Measurements from ENCODE around the gene SLC9A7.

Gene SLC9A7

GRCh38 chrX:46703980-46704379 is 54.9 kb downstream of the SLC9A7 start:
- no peak for DNase-seq

- no peak for DNase-seq
Observed at GRCh38 chrX:46698691-46699090, 60.2 kb downstream of the SLC9A7 start.

GRCh38 chrX:46695491-46695890 is 63.4 kb downstream of the SLC9A7 start:
- DNase-seq = no peak

- DNase-seq = no peak
Observed at GRCh38 chrX:46694549-46694948, 64.4 kb downstream of the SLC9A7 start.

GRCh38 chrX:46693149-46693548 is 65.8 kb downstream of the SLC9A7 start:
- DNase-seq = no peak

- DNase-seq = no peak
Observed at GRCh38 chrX:46690818-46691217, 68.1 kb downstream of the SLC9A7 start.

- no peak for DNase-seq
Observed at GRCh38 chrX:46687619-46688018, 71.3 kb downstream of the SLC9A7 start.

GRCh38 chrX:46686003-46686645 is 72.8 kb downstream of the SLC9A7 start:
- no peak for DNase-seq

- no peak for DNase-seq
Observed at GRCh38 chrX:46683048-46683447, 75.9 kb downstream of the SLC9A7 start.

- no peak for DNase-seq
Observed at GRCh38 chrX:46681849-46682248, 77.1 kb downstream of the SLC9A7 start.

- no peak for DNase-seq
Observed at GRCh38 chrX:46678232-46678631, 80.7 kb downstream of the SLC9A7 start.

- DNase-seq = no peak
Observed at GRCh38 chrX:46676399-46677356, 82.2 kb downstream of the SLC9A7 start.

- DNase-seq = no peak
Observed at GRCh38 chrX:46673620-46674359, 85.1 kb downstream of the SLC9A7 start.

- DNase-seq = no peak
Observed at GRCh38 chrX:46670316-46670715, 88.6 kb downstream of the SLC9A7 start.

GRCh38 chrX:46666831-46667230 is 92.1 kb downstream of the SLC9A7 start:
- no peak for DNase-seq

- DNase-seq = no peak
Observed at GRCh38 chrX:46665232-46666152, 93.4 kb downstream of the SLC9A7 start.

GRCh38 chrX:46662188-46662958 is 96.5 kb downstream of the SLC9A7 start:
- no peak for DNase-seq

GRCh38 chrX:46653482-46653881 is 105.4 kb downstream of the SLC9A7 start:
- no peak for DNase-seq

- no peak for DNase-seq
Observed at GRCh38 chrX:46649421-46650260, 109.3 kb downstream of the SLC9A7 start.

GRCh38 chrX:46648660-46649059 is 110.3 kb downstream of the SLC9A7 start:
- no peak for DNase-seq

GRCh38 chrX:46647251-46647650 is 111.7 kb downstream of the SLC9A7 start:
- no peak for DNase-seq
